Measurements from ENCODE around the gene LEKR1.

LEKR1 gene

GRCh38 chr3:156865732-156866131 lies 39.6 kb downstream of the LEKR1 start:
- Histone ChIP-seq H3K27ac (replicated peaks; ENCODE audit: low read length) (no peak overlapping the region), H4K8ac (ENCODE audit: low read depth, low read length) (no peak overlapping the region), H3K14ac (ENCODE audit: low read length) (no peak overlapping the region), H2AK5ac (ENCODE audit: low read depth, low read length) (no peak overlapping the region), H2BK15ac (ENCODE audit: low read length) (no peak overlapping the region), H3K36me3 (replicated peaks in 1 of 2; ENCODE audit: control insufficient read depth in 2 of 2, insufficient read depth in 2 of 2, low read length in 2 of 2) (no peaks in the 10 kb centered on the region), H3K9ac (ENCODE audit: low read depth, low read length, poor library complexity) (no peak overlapping the region), H2BK120ac (ENCODE audit: low read depth, low read length) (no peak overlapping the region), H4K91ac (ENCODE audit: low read depth, low read length, poor library complexity) (no peak overlapping the region), H3K18ac (ENCODE audit: low read length) (no peak overlapping the region), H3K79me1 (ENCODE audit: low read depth, low read length) (no peaks in the 10 kb centered on the region), H2BK5ac (ENCODE audit: low read length) (no peak overlapping the region), H3K4me2 (ENCODE audit: insufficient read depth, low read length, poor library complexity, severe bottlenecking) (no peak overlapping the region), H2BK12ac (ENCODE audit: low read length) (no peak overlapping the region), H3K9me3 (replicated peaks in 1 of 2; ENCODE audit: control insufficient read depth in 2 of 2, insufficient read depth in 1 of 2, low read depth in 1 of 2, low read length in 2 of 2) (no peaks in the 10 kb centered on the region), H2AFZ (ENCODE audit: low read length) (no peak overlapping the region), H3K4me3 (ENCODE audit: low read length in 2 of 2) (no peak overlapping the region), H3K27me3 (ENCODE audit: control insufficient read depth in 3 of 3, insufficient read depth in 3 of 3, low read depth in 1 of 3, low read length in 3 of 3) (no peaks in the 10 kb centered on the region), H3K4me1 (ENCODE audit: control insufficient read depth in 2 of 2, insufficient read depth in 1 of 2, low read depth in 1 of 2, low read length in 2 of 2) (no peaks in the 10 kb centered on the region), H3K23ac (ENCODE audit: low read depth, low read length, poor library complexity) (no peak overlapping the region), H3K4ac (ENCODE audit: low read length) (no peak overlapping the region)
- WGBS, 2 donors (ENCODE audit: extremely low coverage in 2 of 2, insufficient read length in 2 of 2, insufficient replicate concordance in 1 of 2): no CpG with 5 or more reads among the region's 2 CpGs
- no peak for DNase-seq (ENCODE audit: low spot score)

GRCh38 chr3:156867174-156867573 lies 41.0 kb downstream of the LEKR1 start:
- no peak overlapping the region for H3K9ac ChIP-seq (ENCODE audit: low read depth, low read length, poor library complexity)
- no peak overlapping the region for H3K4me3 ChIP-seq (ENCODE audit: low read length in 2 of 2)
- no peak overlapping the region for H2AFZ ChIP-seq (ENCODE audit: low read length)
- no peak overlapping the region for H2BK12ac ChIP-seq (ENCODE audit: low read length)
- no peak for DNase-seq (ENCODE audit: low spot score)
- no peaks in the 10 kb centered on the region for H3K9me3 ChIP-seq (replicated peaks in 1 of 2; ENCODE audit: control insufficient read depth in 2 of 2, insufficient read depth in 1 of 2, low read depth in 1 of 2, low read length in 2 of 2)
- no peak overlapping the region for H3K4ac ChIP-seq (ENCODE audit: low read length)
- no peak overlapping the region for H4K91ac ChIP-seq (ENCODE audit: low read depth, low read length, poor library complexity)
- H2BK15ac ChIP-seq (ENCODE audit: low read length): no peak overlapping the region
- H3K23ac ChIP-seq (ENCODE audit: low read depth, low read length, poor library complexity): no peak overlapping the region
- H3K4me1 ChIP-seq (ENCODE audit: control insufficient read depth in 2 of 2, insufficient read depth in 1 of 2, low read depth in 1 of 2, low read length in 2 of 2): no peaks in the 10 kb centered on the region
- no peak overlapping the region for H4K8ac ChIP-seq (ENCODE audit: low read depth, low read length)
- H2AK5ac ChIP-seq (ENCODE audit: low read depth, low read length): no peak overlapping the region
- H3K27ac ChIP-seq (replicated peaks; ENCODE audit: low read length): no peak overlapping the region
- no peak overlapping the region for H2BK120ac ChIP-seq (ENCODE audit: low read depth, low read length)
- no peaks in the 10 kb centered on the region for H3K36me3 ChIP-seq (replicated peaks in 1 of 2; ENCODE audit: control insufficient read depth in 2 of 2, insufficient read depth in 2 of 2, low read length in 2 of 2)
- H3K27me3 ChIP-seq (ENCODE audit: control insufficient read depth in 3 of 3, insufficient read depth in 3 of 3, low read depth in 1 of 3, low read length in 3 of 3): no peaks in the 10 kb centered on the region
- no peak overlapping the region for H2BK5ac ChIP-seq (ENCODE audit: low read length)
- no peak overlapping the region for H3K18ac ChIP-seq (ENCODE audit: low read length)
- H3K4me2 ChIP-seq (ENCODE audit: insufficient read depth, low read length, poor library complexity, severe bottlenecking): no peak overlapping the region
- no peak overlapping the region for H3K14ac ChIP-seq (ENCODE audit: low read length)
- H3K79me1 ChIP-seq (ENCODE audit: low read depth, low read length): no peaks in the 10 kb centered on the region
- no CpG with 5 or more reads among the region's 1 CpG for WGBS, 2 donors (ENCODE audit: extremely low coverage in 2 of 2, insufficient read length in 2 of 2, insufficient replicate concordance in 1 of 2)

- Histone ChIP-seq H3K4me3 (ENCODE audit: low read length in 2 of 2) (no peak overlapping the region), H3K9ac (ENCODE audit: low read depth, low read length, poor library complexity) (no peak overlapping the region), H4K91ac (ENCODE audit: low read depth, low read length, poor library complexity) (no peak overlapping the region), H3K79me1 (ENCODE audit: low read depth, low read length) (no peaks in the 10 kb centered on the region), H3K9me3 (replicated peaks in 1 of 2; ENCODE audit: control insufficient read depth in 2 of 2, insufficient read depth in 1 of 2, low read depth in 1 of 2, low read length in 2 of 2) (no peaks in the 10 kb centered on the region), H2AK5ac (ENCODE audit: low read depth, low read length) (no peak overlapping the region), H2BK15ac (ENCODE audit: low read length) (no peak overlapping the region), H2BK5ac (ENCODE audit: low read length) (no peak overlapping the region), H2AFZ (ENCODE audit: low read length) (no peak overlapping the region), H3K27ac (replicated peaks; ENCODE audit: low read length) (no peak overlapping the region), H3K36me3 (replicated peaks in 1 of 2; ENCODE audit: control insufficient read depth in 2 of 2, insufficient read depth in 2 of 2, low read length in 2 of 2) (no peaks in the 10 kb centered on the region), H3K4me1 (ENCODE audit: control insufficient read depth in 2 of 2, insufficient read depth in 1 of 2, low read depth in 1 of 2, low read length in 2 of 2) (no peaks in the 10 kb centered on the region), H3K18ac (ENCODE audit: low read length) (no peak overlapping the region), H3K4ac (ENCODE audit: low read length) (no peak overlapping the region), H3K23ac (ENCODE audit: low read depth, low read length, poor library complexity) (no peak overlapping the region), H3K14ac (ENCODE audit: low read length) (no peak overlapping the region), H3K27me3 (ENCODE audit: control insufficient read depth in 3 of 3, insufficient read depth in 3 of 3, low read depth in 1 of 3, low read length in 3 of 3) (no peaks in the 10 kb centered on the region), H2BK120ac (ENCODE audit: low read depth, low read length) (no peak overlapping the region), H3K4me2 (ENCODE audit: insufficient read depth, low read length, poor library complexity, severe bottlenecking) (no peak overlapping the region), H4K8ac (ENCODE audit: low read depth, low read length) (no peak overlapping the region), H2BK12ac (ENCODE audit: low read length) (no peak overlapping the region)
- no CpG with 5 or more reads among the region's 3 CpGs for whole genome bisulfite sequencing, 2 donors (ENCODE audit: extremely low coverage in 2 of 2, insufficient read length in 2 of 2, insufficient replicate concordance in 1 of 2)
- DNase-seq (ENCODE audit: low spot score): no peak
Measured at GRCh38 chr3:156867920-156868319, 41.8 kb downstream of the LEKR1 start.

GRCh38 chr3:156873906-156874305 lies 47.8 kb downstream of the LEKR1 start:
- Histone ChIP-seq H3K14ac (ENCODE audit: low read length) (no peak overlapping the region), H4K91ac (ENCODE audit: low read depth, low read length, poor library complexity) (no peak overlapping the region), H2BK120ac (ENCODE audit: low read depth, low read length) (no peak overlapping the region), H3K18ac (ENCODE audit: low read length) (no peak overlapping the region), H2BK12ac (ENCODE audit: low read length) (no peak overlapping the region), H3K4ac (ENCODE audit: low read length) (no peak overlapping the region), H3K36me3 (replicated peaks in 1 of 2; ENCODE audit: control insufficient read depth in 2 of 2, insufficient read depth in 2 of 2, low read length in 2 of 2) (no peaks in the 10 kb centered on the region), H3K79me1 (ENCODE audit: low read depth, low read length) (no peaks in the 10 kb centered on the region), H3K9me3 (replicated peaks in 1 of 2; ENCODE audit: control insufficient read depth in 2 of 2, insufficient read depth in 1 of 2, low read depth in 1 of 2, low read length in 2 of 2) (peaks cover 0 to 3% of the 10 kb centered on the region in 2 donors), H3K4me1 (ENCODE audit: control insufficient read depth in 2 of 2, insufficient read depth in 1 of 2, low read depth in 1 of 2, low read length in 2 of 2) (no peaks in the 10 kb centered on the region), H3K4me3 (ENCODE audit: low read length in 2 of 2) (no peak overlapping the region), H2AFZ (ENCODE audit: low read length) (no peak overlapping the region), H3K4me2 (ENCODE audit: insufficient read depth, low read length, poor library complexity, severe bottlenecking) (no peak overlapping the region), H3K27ac (replicated peaks; ENCODE audit: low read length) (no peak overlapping the region), H3K9ac (ENCODE audit: low read depth, low read length, poor library complexity) (no peak overlapping the region), H3K27me3 (ENCODE audit: control insufficient read depth in 3 of 3, insufficient read depth in 3 of 3, low read depth in 1 of 3, low read length in 3 of 3) (no peaks in the 10 kb centered on the region), H4K8ac (ENCODE audit: low read depth, low read length) (no peak overlapping the region), H2AK5ac (ENCODE audit: low read depth, low read length) (no peak overlapping the region), H2BK15ac (ENCODE audit: low read length) (no peak overlapping the region), H2BK5ac (ENCODE audit: low read length) (no peak overlapping the region), H3K23ac (ENCODE audit: low read depth, low read length, poor library complexity) (no peak overlapping the region)
- no CpG with 5 or more reads among the region's 1 CpG for WGBS, 2 donors (ENCODE audit: extremely low coverage in 2 of 2, insufficient read length in 2 of 2, insufficient replicate concordance in 1 of 2)
- no peak for DNase-seq (ENCODE audit: low spot score)
